B cell (primary cell): Measurements from ENCODE around the gene CBARP. TPM values are rescaled to one million over a fixed set of nuclear protein-coding genes. Genes with fewer than 3 reads are reported as not detected.

ENCODE experiments used
- ATAC-seq: fragments of 200-7000 bp; cut with Tn5 transposase; one replicate; pipeline ENCODE4 v1.10.0; 2021; ENCODE audit warnings: low read depth, mild to moderate bottlenecking, moderate number of reproducible peaks, moderate library complexity
- CTCF ChIA-PET: fragments of 350-600 bp; sonication (Branson Sonifier 250); formaldehyde crosslinking; loops from one replicate; lab custom pipeline; 2021; ENCODE audit warnings: antibody characterized with exemption, inconsistent platforms; lab: Charles Lee
- POLR2A ChIA-PET: fragments of 350-600 bp; sonication (Branson Sonifier 250); formaldehyde crosslinking; loops from one replicate; lab custom pipeline; 2021; ENCODE audit warnings: antibody characterized with exemption; lab: Charles Lee
- DNase-seq: peaks from one replicate; pipeline ENCODE4 v3.0.0; 2013
- H2AFZ ChIP-seq: 2 replicates; pipeline ENCODE4 v1.6.1; 2012; ENCODE audit warnings: mild to moderate bottlenecking, low read depth, low read length; ENCODE audit not compliant: insufficient read depth, poor library complexity, severe bottlenecking
- H3K27ac ChIP-seq, 2 donors: 1 replicate in 1 of 2; 2 replicates in 1 of 2; pipeline ENCODE4 v1.5.1; 2012 to 2013; ENCODE audit warnings: low read length in 2 of 2, mild to moderate bottlenecking in 2 of 2, moderate library complexity in 1 of 2
- H3K27me3 ChIP-seq, 4 experiments: fragments of 200-600 bp in 1 of 4; sonication (generic) in 1 of 4; replicated peaks in 1 of 4; 1 replicate in 2 of 4; 2 replicates in 2 of 4; pipeline versions ENCODE4 v1.6.1 to v1.7.0; 2013 to 2016; ENCODE audit warnings: low read length in 3 of 4, mild to moderate bottlenecking in 2 of 4, mixed read lengths in 1 of 4, moderate library complexity in 1 of 4; ENCODE audit not compliant: insufficient read depth in 4 of 4, control insufficient read depth in 3 of 4; ENCODE audit errors: control extremely low read depth in 1 of 4
- H3K36me3 ChIP-seq, 2 experiments: replicated peaks in 1 of 2; 1 replicate in 1 of 2; 2 replicates in 1 of 2; pipeline versions ENCODE4 v1.6.1 to v1.7.1; 2013; ENCODE audit warnings: low read length in 1 of 2; ENCODE audit not compliant: insufficient read depth in 2 of 2, control insufficient read depth in 1 of 2; ENCODE audit errors: control extremely low read depth in 1 of 2, extremely low read depth in 1 of 2
- H3K4me1 ChIP-seq, 2 donors: fragments of 200-600 bp in 1 of 2; sonication (generic) in 1 of 2; 1 replicate in 1 of 2; 2 replicates in 1 of 2; pipeline versions ENCODE4 v1.5.1 to v1.6.1; 2013 to 2017; ENCODE audit warnings: low read length in 2 of 2; ENCODE audit not compliant: control insufficient read depth in 2 of 2, insufficient read depth in 2 of 2
- H3K4me2 ChIP-seq: replicated peaks from 2 replicates; pipeline ENCODE3; 2012; ENCODE audit warnings: mild to moderate bottlenecking, low read depth, low read length; ENCODE audit not compliant: poor library complexity, severe bottlenecking
- H3K4me3 ChIP-seq, 5 experiments: fragments of 200-600 bp in 1 of 5; sonication (generic) in 1 of 5; 1 replicate in 3 of 5; 2 replicates in 2 of 5; pipeline versions ENCODE4 v1.5.1 to v1.7.0; 2011 to 2016; ENCODE audit warnings: low read length in 4 of 5, mild to moderate bottlenecking in 4 of 5, low read depth in 2 of 5, control low read depth in 1 of 5, moderate library complexity in 1 of 5; ENCODE audit not compliant: insufficient read depth in 1 of 5; ENCODE audit errors: control extremely low read depth in 1 of 5, extremely low read depth in 1 of 5
- H3K79me2 ChIP-seq: fragments of 200-600 bp; sonication (generic); one replicate; pipeline ENCODE4 v1.6.0; 2016; ENCODE audit warnings: low read length; ENCODE audit not compliant: control insufficient read depth, insufficient read depth
- H3K9ac ChIP-seq: fragments of 200-600 bp; sonication (generic); 2 replicates; pipeline ENCODE4 v1.6.1; 2017; ENCODE audit warnings: mild to moderate bottlenecking, low read length, moderate library complexity
- H3K9me3 ChIP-seq, 3 donors: one replicate each; pipeline versions ENCODE4 v1.6.1 to v1.7.1; 2013; ENCODE audit warnings: low read length in 2 of 3; ENCODE audit not compliant: control insufficient read depth in 2 of 3, insufficient read depth in 1 of 3; ENCODE audit errors: control extremely low read depth in 1 of 3
- H4K20me1 ChIP-seq: 2 replicates; pipeline ENCODE4 v1.6.0; 2012; ENCODE audit warnings: mild to moderate bottlenecking, low read length; ENCODE audit not compliant: insufficient read depth, control insufficient read depth, poor library complexity, severe bottlenecking
- H3K27ac Mint-ChIP-seq: one replicate; pipeline ENCODE4 v1.8.0; 2021; ENCODE audit warnings: mixed read lengths
- H3K27me3 Mint-ChIP-seq: one replicate; pipeline ENCODE4 v1.8.0; 2021; ENCODE audit warnings: mixed read lengths
- H3K4me1 Mint-ChIP-seq: one replicate; pipeline ENCODE4 v1.8.0; 2021; ENCODE audit warnings: mixed read lengths
- H3K4me3 Mint-ChIP-seq: one replicate; pipeline ENCODE4 v1.8.0; 2021; ENCODE audit warnings: mixed read lengths
- H3K9me3 Mint-ChIP-seq: one replicate; pipeline ENCODE4 v1.8.0; 2022; ENCODE audit warnings: mixed read lengths; ENCODE audit not compliant: insufficient read depth
- CTCF ChIP-seq: fragments of 200-600 bp; IDR thresholded peaks from one replicate; pipeline ENCODE4 v1.8.0; 2022; ENCODE audit warnings: antibody characterized with exemption, mild to moderate bottlenecking
- EZH2 ChIP-seq: IDR thresholded peaks from 2 replicates; pipeline ENCODE4 v1.6.1; 2012; ENCODE audit warnings: borderline replicate concordance, low read depth, mild to moderate bottlenecking, moderate library complexity, low read length; ENCODE audit not compliant: insufficient read depth, poor library complexity, severe bottlenecking
- WGBS: methylation state at CpG from one replicate; pipeline ENCODE4 v1.1.5; 2013; ENCODE audit warnings: missing lambda C conversion rate; ENCODE audit not compliant: insufficient coverage; 5-methylcytosine and 5-hydroxymethylcytosine counted together
- intact Hi-C: fragments of 100-400 bp; cut with micrococcal nuclease; formaldehyde crosslinking; loops from one replicate; pipeline ENCODE4 v1.10.0; 2022
- polyA plus RNA-seq: library from polyadenylated mRNA; depleted of rRNA; stranded (reverse); fragments of >200 nt; gene quantifications from 2 replicates; pipeline ENCODE4 v1.2.3, GENCODE V29; 2012
- total RNA-seq, 2 donors: library from RNA; stranded (reverse); fragments of 120-200 nt in 1 of 2; gene quantifications; 1 replicate in 1 of 2; 2 replicates in 1 of 2; pipeline versions ENCODE4 v1.2.3 to v1.2.4, GENCODE V29; 2013 to 2022

The CBARP gene
- total and polyA plus RNA-seq, 2 donors (not counting 1 experiment from before 2014, with no cell fraction given), result not detected

- no peaks in the 10 kb centered on the region for H3K27me3 Mint-ChIP-seq
- H3K9me3 ChIP-seq, result no peaks in the 10 kb centered on the region
- H3K9ac ChIP-seq, result no peak overlapping the region
- H4K20me1 ChIP-seq, result peaks cover 80% of the 10 kb centered on the region
- WGBS, result 86% methylated on average over 25 of the region's 33 CpGs
- H3K4me1 Mint-ChIP-seq, result peaks cover 61% of the 10 kb centered on the region
- H3K27me3 ChIP-seq, result no peaks in the 10 kb centered on the region
- peak overlapping the region; percentile 52 for H3K4me3 Mint-ChIP-seq
- DNase-seq (no peak), ATAC-seq (no peak)
- ChIA-PET POLR2A (interaction anchor here (1.5 to 2.3 kb wide), 2 partner anchors 11 to 20 kb away, joined by 5 to 9 read pairs; no protein-coding TSS in a partner anchor), CTCF (interaction anchor here (0.9 to 6.1 kb wide), 2 partner anchors 28 to 32 kb away, joined by 3 to 51 read pairs; no protein-coding TSS in a partner anchor)
- H3K36me3 ChIP-seq, result peaks cover 9 to 51% of the 10 kb centered on the region in 2 experiments
- H2AFZ ChIP-seq, result no peak overlapping the region
- peaks cover 83% of the 10 kb centered on the region for H3K79me2 ChIP-seq
- no peak overlapping the region for H3K4me2 ChIP-seq
- H3K27ac ChIP-seq, result no peak overlapping the region
- peak overlapping the region; percentile 72 for H3K27ac Mint-ChIP-seq
- intact Hi-C loops, result no loop called here
- H3K4me3 ChIP-seq, result no peak overlapping the region
- TF ChIP-seq EZH2 (no peak), CTCF (no peak)
- no peaks in the 10 kb centered on the region for H3K9me3 Mint-ChIP-seq
- peaks cover 57 to 79% of the 10 kb centered on the region in 2 donors for H3K4me1 ChIP-seq
Observed at GRCh38 chr19:1272423-1273262, 34.8 kb upstream of the CBARP start.
